Neural cell (in vitro differentiated cells): ENCODE results near the gene LPP. TPM values are rescaled to one million over a fixed set of nuclear protein-coding genes. Genes with fewer than 3 reads are reported as not detected.
A peak's percentile ranks its signal among the peaks of the same experiment; 100 is the strongest.

Experiments used
- H2AFZ ChIP-seq: fragments of 200-600, 300-800 bp; sonication (generic), shearing (Covaris generic); 2 replicates; pipeline ENCODE4 v1.6.0; 2014; ENCODE audit warnings: low read depth, mild to moderate bottlenecking, antibody characterized with exemption, low read length, moderate library complexity
- H3F3A ChIP-seq: fragments of 200-600 bp; shearing (Covaris generic); 2 replicates; pipeline ENCODE4 v1.6.1; 2016; ENCODE audit warnings: mild to moderate bottlenecking, moderate library complexity, mixed read lengths, antibody characterized with exemption, low read length; ENCODE audit not compliant: insufficient read depth, poor library complexity, severe bottlenecking
- H3K27ac ChIP-seq: fragments of 200-600, 300-800 bp; sonication (generic), shearing (Covaris generic); 2 replicates; pipeline ENCODE4 v1.5.1; 2014; ENCODE audit warnings: mild to moderate bottlenecking, low read length, moderate library complexity
- H3K27me3 ChIP-seq: fragments of 300-800, 200-600 bp; sonication (generic), shearing (Covaris generic); 2 replicates; pipeline ENCODE4 v1.6.0; 2014; ENCODE audit warnings: mild to moderate bottlenecking, low read depth, low read length, moderate library complexity; ENCODE audit not compliant: insufficient read depth
- H3K36me3 ChIP-seq: fragments of 300-800, 200-600 bp; sonication (generic), shearing (Covaris generic); 2 replicates; pipeline ENCODE4 v1.5.1; 2014; ENCODE audit warnings: mild to moderate bottlenecking, antibody characterized with exemption, low read length, moderate library complexity; ENCODE audit not compliant: insufficient read depth
- H3K4me2 ChIP-seq: fragments of 300-800, 200-600 bp; sonication (generic), shearing (Covaris generic); 2 replicates; pipeline ENCODE4 v1.6.0; 2014; ENCODE audit warnings: mild to moderate bottlenecking, low read length
- H3K4me3 ChIP-seq: fragments of 300-800, 200-600 bp; sonication (generic), shearing (Covaris generic); 2 replicates; pipeline ENCODE4 v1.5.1; 2014; ENCODE audit warnings: mild to moderate bottlenecking, low read length, moderate library complexity
- H3K79me2 ChIP-seq: fragments of 200-600 bp; shearing (Covaris generic); replicated peaks from 2 replicates; pipeline ENCODE4 v1.6.0; 2014; ENCODE audit warnings: mild to moderate bottlenecking, low read length, moderate library complexity; ENCODE audit not compliant: insufficient read depth
- H3K9ac ChIP-seq: fragments of 300-800, 200-600 bp; sonication (generic), shearing (Covaris generic); 2 replicates; pipeline ENCODE4 v1.6.1; 2016; ENCODE audit warnings: mild to moderate bottlenecking, low read length, mixed read lengths
- H3K9me2 ChIP-seq: fragments of 200-600 bp; shearing (Covaris generic); 2 replicates; pipeline ENCODE4 v1.6.1; 2016; ENCODE audit warnings: mild to moderate bottlenecking, low read length, mixed read lengths; ENCODE audit not compliant: insufficient read depth
- H3K9me3 ChIP-seq: fragments of 200-600, 300-800 bp; sonication (generic), shearing (Covaris generic); 2 replicates; pipeline ENCODE4 v1.6.1; 2016; ENCODE audit warnings: mild to moderate bottlenecking, mixed run types, low read length, moderate library complexity, mixed read lengths
- H4K20me1 ChIP-seq: fragments of 200-600 bp; shearing (Covaris generic); 2 replicates; pipeline ENCODE4 v1.6.1; 2016; ENCODE audit warnings: mild to moderate bottlenecking, mixed run types; ENCODE audit not compliant: insufficient read depth
- CTCF ChIP-seq: fragments of 450-650 bp; IDR thresholded peaks from 2 replicates; pipeline ENCODE4 v1.5.1; 2014; ENCODE audit warnings: antibody characterized with exemption, mild to moderate bottlenecking, moderate library complexity; ENCODE audit not compliant: poor library complexity, severe bottlenecking
- EP300 ChIP-seq: fragments of 450-650 bp; conservative IDR thresholded peaks from 2 replicates; pipeline ENCODE4 v1.6.1; 2014; ENCODE audit warnings: antibody characterized with exemption, mild to moderate bottlenecking, moderate library complexity; ENCODE audit not compliant: poor library complexity, severe bottlenecking
- EZH2 ChIP-seq: fragments of 200-600, 300-800 bp; shearing (Covaris generic), sonication (generic); IDR thresholded peaks from 2 replicates; pipeline ENCODE4 v1.6.1; 2014; ENCODE audit warnings: antibody characterized with exemption, low read length, borderline replicate concordance, mild to moderate bottlenecking; ENCODE audit not compliant: insufficient read depth, poor library complexity, severe bottlenecking
- MXI1 ChIP-seq: fragments of 450-650 bp; conservative IDR thresholded peaks from 2 replicates; pipeline ENCODE4 v1.6.1; 2014; ENCODE audit warnings: antibody characterized with exemption, mild to moderate bottlenecking; ENCODE audit not compliant: poor library complexity, severe bottlenecking
- POLR2AphosphoS5 ChIP-seq: IDR thresholded peaks from 2 replicates; pipeline ENCODE4 v1.6.1; 2012
- RAD21 ChIP-seq: fragments of 450-650 bp; conservative IDR thresholded peaks from 2 replicates; pipeline ENCODE4 v1.6.1; 2014; ENCODE audit warnings: antibody characterized with exemption, mild to moderate bottlenecking, moderate library complexity
- SMC3 ChIP-seq: fragments of 450-650 bp; conservative IDR thresholded peaks from 2 replicates; pipeline ENCODE4 v1.6.1; 2014; ENCODE audit warnings: antibody characterized with exemption, mild to moderate bottlenecking, moderate library complexity; ENCODE audit not compliant: poor library complexity
- TAF1 ChIP-seq: IDR thresholded peaks from 2 replicates; pipeline ENCODE4 v1.6.1; 2012; ENCODE audit warnings: low read depth
- polyA plus RNA-seq: library from polyadenylated mRNA; depleted of rRNA; stranded (reverse); fragments of >200 nt; gene quantifications from 2 replicates; pipeline ENCODE4 v1.2.3, GENCODE V29; 2014
- TF ChIP-seq, protein P1 (sequence below): IDR thresholded peaks from 2 replicates; pipeline ENCODE4 v1.6.1; 2012; ENCODE audit warnings: borderline replicate concordance

The LPP gene
- polyA plus RNA-seq, 1 donor from 2014 or later = 3.0 TPM

DNA sequence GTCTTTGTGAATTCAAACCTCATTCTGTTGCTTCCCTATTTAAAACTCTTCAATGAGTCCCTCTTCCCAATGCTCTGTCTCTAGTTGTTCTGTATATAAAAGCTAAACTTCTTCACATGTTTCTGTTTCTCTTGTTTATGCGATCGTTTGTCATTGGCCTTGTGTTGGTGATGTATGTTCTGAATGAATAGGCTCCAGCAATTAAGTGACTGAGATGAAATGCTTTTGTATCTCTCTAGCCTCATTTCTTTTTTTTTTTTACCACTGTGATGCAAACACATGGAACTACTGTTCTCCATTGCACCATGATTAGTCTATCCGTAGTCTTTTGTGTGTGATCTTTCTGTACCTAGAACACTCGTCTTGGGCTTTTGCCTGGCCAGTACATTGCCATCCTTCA lies 637.4 kb downstream of the LPP start:
- H3K4me3 ChIP-seq = no peak overlapping the region
- H3K4me2 ChIP-seq = no peak overlapping the region
- H3F3A ChIP-seq = no peaks in the 10 kb centered on the region
- H3K9ac ChIP-seq = no peak overlapping the region
- no peak overlapping the region for H3K27ac ChIP-seq
- no peaks in the 10 kb centered on the region for H3K36me3 ChIP-seq
- no peaks in the 10 kb centered on the region for H4K20me1 ChIP-seq
- TF ChIP-seq TAF1 = no peak
- TF ChIP-seq POLR2AphosphoS5 = no peak
- no peak for TF ChIP-seq MXI1
- TF ChIP-seq, protein P1, sequence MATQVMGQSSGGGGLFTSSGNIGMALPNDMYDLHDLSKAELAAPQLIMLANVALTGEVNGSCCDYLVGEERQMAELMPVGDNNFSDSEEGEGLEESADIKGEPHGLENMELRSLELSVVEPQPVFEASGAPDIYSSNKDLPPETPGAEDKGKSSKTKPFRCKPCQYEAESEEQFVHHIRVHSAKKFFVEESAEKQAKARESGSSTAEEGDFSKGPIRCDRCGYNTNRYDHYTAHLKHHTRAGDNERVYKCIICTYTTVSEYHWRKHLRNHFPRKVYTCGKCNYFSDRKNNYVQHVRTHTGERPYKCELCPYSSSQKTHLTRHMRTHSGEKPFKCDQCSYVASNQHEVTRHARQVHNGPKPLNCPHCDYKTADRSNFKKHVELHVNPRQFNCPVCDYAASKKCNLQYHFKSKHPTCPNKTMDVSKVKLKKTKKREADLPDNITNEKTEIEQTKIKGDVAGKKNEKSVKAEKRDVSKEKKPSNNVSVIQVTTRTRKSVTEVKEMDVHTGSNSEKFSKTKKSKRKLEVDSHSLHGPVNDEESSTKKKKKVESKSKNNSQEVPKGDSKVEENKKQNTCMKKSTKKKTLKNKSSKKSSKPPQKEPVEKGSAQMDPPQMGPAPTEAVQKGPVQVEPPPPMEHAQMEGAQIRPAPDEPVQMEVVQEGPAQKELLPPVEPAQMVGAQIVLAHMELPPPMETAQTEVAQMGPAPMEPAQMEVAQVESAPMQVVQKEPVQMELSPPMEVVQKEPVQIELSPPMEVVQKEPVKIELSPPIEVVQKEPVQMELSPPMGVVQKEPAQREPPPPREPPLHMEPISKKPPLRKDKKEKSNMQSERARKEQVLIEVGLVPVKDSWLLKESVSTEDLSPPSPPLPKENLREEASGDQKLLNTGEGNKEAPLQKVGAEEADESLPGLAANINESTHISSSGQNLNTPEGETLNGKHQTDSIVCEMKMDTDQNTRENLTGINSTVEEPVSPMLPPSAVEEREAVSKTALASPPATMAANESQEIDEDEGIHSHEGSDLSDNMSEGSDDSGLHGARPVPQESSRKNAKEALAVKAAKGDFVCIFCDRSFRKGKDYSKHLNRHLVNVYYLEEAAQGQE = no peak
- no peak for TF ChIP-seq EP300
- no peak for TF ChIP-seq CTCF
- TF ChIP-seq RAD21 = no peak
- no peak for TF ChIP-seq SMC3
- no peak for TF ChIP-seq EZH2
- H3K9me2 ChIP-seq = no peaks in the 10 kb centered on the region
- no peaks in the 10 kb centered on the region for H3K79me2 ChIP-seq
- no peak overlapping the region for H2AFZ ChIP-seq
- H3K9me3 ChIP-seq = no peaks in the 10 kb centered on the region
- no peaks in the 10 kb centered on the region for H3K27me3 ChIP-seq

DNA sequence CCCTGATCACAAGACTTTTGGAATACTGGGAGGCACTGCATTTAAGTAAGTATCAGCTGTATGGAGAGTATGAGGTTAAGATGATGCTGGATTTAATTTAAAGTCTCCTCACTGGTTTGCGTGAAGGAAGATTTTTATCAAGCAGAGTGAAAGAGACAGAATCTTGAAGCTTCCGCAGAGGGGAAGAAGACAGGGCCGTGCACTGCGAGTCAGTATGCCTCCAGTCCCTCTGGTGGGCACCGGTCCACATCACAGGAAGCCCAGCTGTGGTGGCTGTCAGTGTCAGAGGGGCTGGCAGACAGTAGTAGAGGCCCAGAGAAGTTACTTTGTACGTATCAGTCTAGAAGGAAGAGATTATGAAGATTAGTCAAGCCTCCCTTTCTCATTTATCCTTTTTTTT lies 638.8 kb downstream of the LPP start:
- H3K27me3 ChIP-seq = no peaks in the 10 kb centered on the region
- H3K4me3 ChIP-seq = no peak overlapping the region
- H3K27ac ChIP-seq = no peak overlapping the region
- no peak overlapping the region for H3K4me2 ChIP-seq
- no peaks in the 10 kb centered on the region for H3K9me2 ChIP-seq
- H4K20me1 ChIP-seq = no peaks in the 10 kb centered on the region
- no peaks in the 10 kb centered on the region for H3K36me3 ChIP-seq
- no peak for TF ChIP-seq TAF1
- no peak for TF ChIP-seq EP300
- peak; percentile 63 for TF ChIP-seq RAD21
- TF ChIP-seq SMC3 = peak; percentile 61
- peak; percentile 53 for TF ChIP-seq CTCF
- TF ChIP-seq EZH2 = no peak
- no peak for TF ChIP-seq MXI1
- H3K9ac ChIP-seq = no peak overlapping the region
- no peak overlapping the region for H2AFZ ChIP-seq
- H3K79me2 ChIP-seq = no peaks in the 10 kb centered on the region
- no peaks in the 10 kb centered on the region for H3K9me3 ChIP-seq
- H3F3A ChIP-seq = no peaks in the 10 kb centered on the region
